H1 (cell line): ENCODE data around the gene NSUN4. TPM values are rescaled to one million over a fixed set of nuclear protein-coding genes. Genes with fewer than 3 reads are reported as not detected.

Experiments
- CTCF ChIA-PET: fragments of 300-600 bp; sonication (Branson Sonifier 250); formaldehyde crosslinking; loops from one replicate; lab custom pipeline; 2021; ENCODE audit not compliant: partially characterized antibody; lab: Charles Lee
- POLR2A ChIA-PET: fragments of 300-600 bp; sonication (Branson Sonifier 250); formaldehyde crosslinking; loops from one replicate; lab custom pipeline; 2021; ENCODE audit warnings: inconsistent platforms; ENCODE audit not compliant: partially characterized antibody; lab: Charles Lee
- DNase-seq, 2 experiments: peaks; one replicate each; pipeline versions ENCODE4 v3.0.0 to v3.0.0-alpha.2; 2010 to 2022; ENCODE audit warnings: low spot score in 2 of 2, low read depth in 1 of 2, mixed read lengths in 1 of 2
- FAIRE-seq: peaks from 2 replicates; lab custom pipeline; 2011; peaks lifted over from hg19 to GRCh38; lab: Jason Lieb, UNC
- H2AFZ ChIP-seq: 2 replicates; pipeline ENCODE4 v1.8.1; 2012; ENCODE audit warnings: low read length, inconsistent platforms
- H2AK5ac ChIP-seq: 2 replicates; pipeline ENCODE4 v1.6.1; 2013; ENCODE audit warnings: low read depth, low read length
- H2BK120ac ChIP-seq: replicated peaks from 2 replicates; pipeline ENCODE3; 2013; ENCODE audit warnings: low read depth, low read length, inconsistent platforms
- H2BK12ac ChIP-seq: 2 replicates; pipeline ENCODE4 v1.6.1; 2013; ENCODE audit warnings: low read depth, low read length
- H2BK15ac ChIP-seq: 2 replicates; pipeline ENCODE4 v1.6.1; 2013; ENCODE audit warnings: low read length
- H2BK20ac ChIP-seq: 2 replicates; pipeline ENCODE4 v1.6.1; 2013; ENCODE audit warnings: low read length
- H2BK5ac ChIP-seq: 2 replicates; pipeline ENCODE4 v1.6.1; 2013; ENCODE audit warnings: low read depth, low read length
- H3K14ac ChIP-seq: 2 replicates; pipeline ENCODE4 v1.6.1; 2013; ENCODE audit warnings: inconsistent platforms; ENCODE audit not compliant: insufficient read length
- H3K18ac ChIP-seq: 2 replicates; pipeline ENCODE4 v1.6.1; 2013; ENCODE audit warnings: low read length; ENCODE audit errors: extremely low read depth
- H3K23ac ChIP-seq: 2 replicates; pipeline ENCODE4 v1.6.1; 2013; ENCODE audit warnings: inconsistent platforms; ENCODE audit not compliant: insufficient read length
- H3K23me2 ChIP-seq: 2 replicates; pipeline ENCODE4 v1.6.1; 2013; ENCODE audit warnings: low read depth, low read length
- H3K27ac ChIP-seq: 2 replicates; pipeline ENCODE4 v1.6.1; 2011; ENCODE audit warnings: low read depth, low read length, inconsistent platforms
- H3K27me3 ChIP-seq, 4 experiments: replicated peaks in 1 of 4; 1 replicate in 1 of 4; 2 replicates in 3 of 4; pipeline versions ENCODE4 v1.6.1 to v1.8.1; 2011 to 2013; ENCODE audit warnings: low read length in 3 of 4, mild to moderate bottlenecking in 3 of 4, inconsistent platforms in 2 of 4, mixed read lengths in 2 of 4, moderate library complexity in 1 of 4; ENCODE audit not compliant: control insufficient read depth in 3 of 4, insufficient read depth in 3 of 4; ENCODE audit errors: extremely low read depth in 1 of 4
- H3K36me3 ChIP-seq, 4 experiments: 2 replicates each; pipeline versions ENCODE4 v1.6.1 to v1.8.1; 2011 to 2013; ENCODE audit warnings: mild to moderate bottlenecking in 4 of 4, low read length in 3 of 4, moderate library complexity in 2 of 4, control low read depth in 1 of 4, inconsistent platforms in 1 of 4; ENCODE audit not compliant: insufficient read depth in 4 of 4, control insufficient read depth in 2 of 4
- H3K4ac ChIP-seq: replicated peaks from 2 replicates; pipeline ENCODE3; 2013; ENCODE audit warnings: low read length, low read depth, mixed read lengths, inconsistent platforms; ENCODE audit not compliant: insufficient read length
- H3K4me1 ChIP-seq, 4 experiments: replicated peaks in 1 of 4; 1 replicate in 1 of 4; 2 replicates in 3 of 4; pipeline versions ENCODE4 v1.6.1 to v1.8.1; 2011 to 2013; ENCODE audit warnings: low read length in 3 of 4, inconsistent platforms in 2 of 4, mixed read lengths in 1 of 4; ENCODE audit not compliant: insufficient read depth in 4 of 4, control insufficient read depth in 3 of 4
- H3K4me2 ChIP-seq, 2 experiments: 2 replicates each; pipeline versions ENCODE4 v1.6.1 to v1.8.1; 2011 to 2013; ENCODE audit warnings: low read depth in 2 of 2, low read length in 2 of 2, control low read depth in 1 of 2, inconsistent platforms in 1 of 2, mild to moderate bottlenecking in 1 of 2; ENCODE audit not compliant: insufficient read depth in 1 of 2
- H3K4me3 ChIP-seq, 4 experiments: fragments of 200-600, 300-600 bp in 1 of 4; sonication (generic), shearing (Covaris generic), sonication (Bioruptor Twin) in 1 of 4; 2 replicates each; pipeline versions ENCODE4 v1.5.1 to v1.8.1; 2011 to 2016; ENCODE audit warnings: low read length in 4 of 4, low read depth in 3 of 4, control low read depth in 2 of 4, inconsistent platforms in 2 of 4, mild to moderate bottlenecking in 2 of 4, mixed read lengths in 1 of 4, moderate library complexity in 1 of 4; ENCODE audit not compliant: insufficient read depth in 2 of 4; ENCODE audit errors: extremely low read depth in 1 of 4
- H3K56ac ChIP-seq: replicated peaks from 2 replicates; pipeline ENCODE3; 2013; ENCODE audit warnings: low read depth, mild to moderate bottlenecking, mixed read lengths, low read length, inconsistent platforms; ENCODE audit not compliant: insufficient read length
- H3K79me1 ChIP-seq: 2 replicates; pipeline ENCODE4 v1.6.1; 2013; ENCODE audit warnings: low read depth, low read length, control low read depth
- H3K79me2 ChIP-seq, 2 experiments: 2 replicates each; pipeline versions ENCODE4 v1.6.1 to v1.8.1; 2012 to 2013; ENCODE audit warnings: low read length in 2 of 2, mild to moderate bottlenecking in 2 of 2, inconsistent platforms in 1 of 2; ENCODE audit not compliant: insufficient read depth in 2 of 2, control insufficient read depth in 1 of 2
- H3K9ac ChIP-seq, 4 experiments: replicated peaks in 1 of 4; 1 replicate in 1 of 4; 2 replicates in 3 of 4; pipeline versions ENCODE4 v1.6.1 to v1.8.1; 2011 to 2013; ENCODE audit warnings: low read depth in 3 of 4, low read length in 3 of 4, control low read depth in 2 of 4, mild to moderate bottlenecking in 2 of 4, moderate library complexity in 2 of 4, inconsistent platforms in 1 of 4; ENCODE audit errors: extremely low read depth in 1 of 4
- H3K9me3 ChIP-seq, 2 experiments: 2 replicates each; pipeline versions ENCODE4 v1.6.1 to v1.8.1; 2012 to 2013; ENCODE audit warnings: mild to moderate bottlenecking in 2 of 2, moderate library complexity in 2 of 2, control low read depth in 1 of 2, inconsistent platforms in 1 of 2, low read depth in 1 of 2, low read length in 1 of 2, mixed read lengths in 1 of 2; ENCODE audit not compliant: insufficient read depth in 2 of 2
- H4K20me1 ChIP-seq, 2 experiments: replicated peaks in 1 of 2; 2 replicates each; pipeline versions ENCODE3 to v1.8.1; 2011 to 2013; ENCODE audit warnings: inconsistent platforms in 2 of 2, low read length in 2 of 2, mild to moderate bottlenecking in 1 of 2; ENCODE audit not compliant: insufficient read depth in 2 of 2, control insufficient read depth in 1 of 2
- H4K5ac ChIP-seq: 2 replicates; pipeline ENCODE4 v1.6.1; 2013; ENCODE audit warnings: low read length, low read depth, mixed read lengths, inconsistent platforms; ENCODE audit not compliant: insufficient read length
- H4K8ac ChIP-seq: 2 replicates; pipeline ENCODE4 v1.8.0; 2013; ENCODE audit warnings: mild to moderate bottlenecking, moderate library complexity, low read length, inconsistent platforms; ENCODE audit not compliant: insufficient read depth; ENCODE audit errors: extremely low read depth
- H4K91ac ChIP-seq: replicated peaks from 2 replicates; pipeline ENCODE3; 2013; ENCODE audit warnings: low read length, mixed read lengths, inconsistent platforms; ENCODE audit not compliant: insufficient read length
- EP300 ChIP-seq, 2 experiments: IDR thresholded peaks; 1 replicate in 1 of 2; 2 replicates in 1 of 2; pipeline ENCODE4 v1.6.1; 2011 to 2012; ENCODE audit warnings: low read depth in 2 of 2, low read length in 2 of 2, mild to moderate bottlenecking in 2 of 2, borderline replicate concordance in 1 of 2, inconsistent platforms in 1 of 2, moderate library complexity in 1 of 2
- HDAC6 ChIP-seq: IDR thresholded peaks from one replicate; pipeline ENCODE4 v1.7.1; 2012; ENCODE audit warnings: low read depth, mild to moderate bottlenecking, inconsistent platforms, low read length, moderate library complexity
- NANOG ChIP-seq: IDR thresholded peaks from 2 replicates; pipeline ENCODE4 v1.6.1; 2011; ENCODE audit warnings: low read length, low read depth, mild to moderate bottlenecking, inconsistent platforms; ENCODE audit not compliant: insufficient read depth, poor library complexity, severe bottlenecking
- POLR2AphosphoS5 ChIP-seq: IDR thresholded peaks from 2 replicates; pipeline ENCODE4 v1.6.1; 2011; ENCODE audit warnings: low read depth, low read length
- RNF2 ChIP-seq: fragments of 200-900, 300-1000 bp; sonication (generic); IDR thresholded peaks from 2 replicates; pipeline ENCODE4 v1.7.1; 2016; ENCODE audit warnings: borderline replicate concordance, low read depth, mild to moderate bottlenecking, antibody characterized with exemption, low read length; ENCODE audit not compliant: poor library complexity, severe bottlenecking; ENCODE audit errors: missing control alignments
- WGBS, 2 experiments: shearing (Covaris generic) in 1 of 2; methylation state at CpG; one replicate each; pipeline versions ENCODE4 v1.1.6 to v1.1.7; 2013 to 2015; ENCODE audit warnings: low lambda C conversion rate in 2 of 2, mixed read lengths in 2 of 2, inconsistent platforms in 1 of 2, low coverage in 1 of 2, missing lambda C conversion rate in 1 of 2; ENCODE audit not compliant: insufficient replicate concordance in 2 of 2, insufficient coverage in 1 of 2, insufficient read length in 1 of 2; ENCODE audit errors: extremely low coverage in 1 of 2, missing lambda C conversion rate in 1 of 2; 5-methylcytosine and 5-hydroxymethylcytosine counted together
- polyA plus RNA-seq, 7 experiments: library from polyadenylated mRNA; depleted of rRNA in 3 of 7; stranded (reverse) in 5 of 7; unstranded in 2 of 7; fragments of >200 nt in 5 of 7; fragments of 200-250 nt in 2 of 7; gene quantifications; 1 replicate in 5 of 7; 2 replicates in 1 of 7; 4 replicates in 1 of 7; pipeline versions ENCODE4 v1.2.1 to v1.2.3, GENCODE V29; 2011 to 2013; ENCODE audit warnings: missing spikeins in 2 of 7, mixed read lengths in 2 of 7
- total RNA-seq: library from RNA; stranded (reverse); fragmentation: NEBNext Ultra II Directional; extraction: Animal tissue kit (Norgen Biotek cat#: 25700); gene quantifications from 2 replicates; pipeline ENCODE4 v1.2.1, GENCODE V29; 2021
- TF ChIP-seq, protein P1 (sequence below), 3 experiments: IDR thresholded peaks; 1 replicate in 2 of 3; 2 replicates in 1 of 3; pipeline versions ENCODE4 v1.5.1 to v1.6.1; 2011; ENCODE audit warnings: low read length in 3 of 3, mild to moderate bottlenecking in 3 of 3, inconsistent platforms in 2 of 3, low read depth in 1 of 3, moderate library complexity in 1 of 3; ENCODE audit not compliant: insufficient read depth in 1 of 3; ENCODE audit errors: control extremely low read depth in 1 of 3
- TF ChIP-seq, protein P2 (sequence below): IDR thresholded peaks from 2 replicates; pipeline ENCODE4 v1.6.1; 2012; ENCODE audit warnings: inconsistent platforms

Gene NSUN4
- total and polyA plus RNA-seq, 2 of the 8 experiments (the other 6 are each of a cell fraction or from before 2014, with no cell fraction given) = 9.7 to 15.7 TPM

DNA sequence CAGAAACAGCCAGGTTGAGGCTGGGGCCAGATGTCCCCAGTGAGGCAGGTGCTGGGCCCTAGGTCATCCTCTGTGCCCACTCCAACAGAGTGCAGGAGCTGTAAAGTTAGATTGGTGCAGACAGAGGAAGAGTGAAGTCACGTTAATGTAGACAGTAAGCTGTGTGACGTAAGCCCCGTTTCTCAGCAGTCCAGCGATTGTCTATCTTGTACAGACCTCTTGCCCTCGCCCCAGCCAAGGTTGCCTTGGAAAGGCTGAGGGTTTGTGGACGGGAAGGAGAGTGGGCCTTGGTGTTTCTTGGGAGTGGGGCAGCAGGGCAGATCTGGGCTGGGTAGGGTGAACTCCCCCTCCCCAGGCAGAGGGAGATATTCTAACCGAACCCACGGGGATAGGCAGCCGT is 67.0 kb downstream of the NSUN4 start:
- Histone ChIP-seq H3K9me3 (no peaks in the 10 kb centered on the region), H3K4ac (no peak overlapping the region), H3K27ac (no peak overlapping the region), H3K9ac (no peak overlapping the region), H3K36me3 (peaks cover 3 to 16% (median 4%) of the 10 kb centered on the region in 4 experiments; a peak in 5 of 8 replicates), H3K27me3 (no peaks in the 10 kb centered on the region), H3K14ac (no peak overlapping the region), H3K79me1 (no peaks in the 10 kb centered on the region), H3K18ac (no peak overlapping the region), H2BK12ac (no peak overlapping the region; the same call in 1 of the 2 replicates), H4K8ac (no peak overlapping the region), H3K23ac (no peak overlapping the region), H2AFZ (no peak overlapping the region), H2AK5ac (0 out of 2 replicates have a peak overlapping the region, but pooled peaks have one; percentile 5), H3K56ac (no peak overlapping the region), H3K4me2 (no peak overlapping the region; a peak in 1 of 4 replicates), H3K4me3 (no peak overlapping the region), H2BK15ac (no peak overlapping the region), H4K91ac (no peak overlapping the region), H3K4me1 (peaks cover 0 to 16% (median 12%) of the 10 kb centered on the region in 4 experiments; a peak in 6 of 7 replicates), H3K79me2 (peaks cover 0 to 2% of the 10 kb centered on the region in 2 experiments; a peak in 1 of 4 replicates), H2BK5ac (peak overlapping the region; percentile 66), H2BK20ac (no peak overlapping the region), H4K5ac (no peak overlapping the region), H2BK120ac (no peak overlapping the region), H4K20me1 (peaks cover 0 to 2% of the 10 kb centered on the region in 2 experiments), H3K23me2 (no peaks in the 10 kb centered on the region; the same call in 1 of the 2 replicates)
- DNase-seq (no peak), FAIRE-seq (no peak)
- 92% methylated on average over 9 of the region's 9 CpGs; no CpG with 5 or more reads in 1 of the 2 experiments for WGBS, 2 experiments
- ChIA-PET POLR2A (interaction anchor here (4.0 kb wide), 1 partner anchor 11 kb away, joined by 19 read pairs; no protein-coding TSS in a partner anchor), CTCF (interaction anchor here (1.1 to 25.3 kb wide), 7 partner anchors 9 to 121 kb away, joined by 3 to 513 read pairs (median 5); no protein-coding TSS in a partner anchor)
- no peak for TF ChIP-seq POLR2AphosphoS5
- TF ChIP-seq, protein P1, sequence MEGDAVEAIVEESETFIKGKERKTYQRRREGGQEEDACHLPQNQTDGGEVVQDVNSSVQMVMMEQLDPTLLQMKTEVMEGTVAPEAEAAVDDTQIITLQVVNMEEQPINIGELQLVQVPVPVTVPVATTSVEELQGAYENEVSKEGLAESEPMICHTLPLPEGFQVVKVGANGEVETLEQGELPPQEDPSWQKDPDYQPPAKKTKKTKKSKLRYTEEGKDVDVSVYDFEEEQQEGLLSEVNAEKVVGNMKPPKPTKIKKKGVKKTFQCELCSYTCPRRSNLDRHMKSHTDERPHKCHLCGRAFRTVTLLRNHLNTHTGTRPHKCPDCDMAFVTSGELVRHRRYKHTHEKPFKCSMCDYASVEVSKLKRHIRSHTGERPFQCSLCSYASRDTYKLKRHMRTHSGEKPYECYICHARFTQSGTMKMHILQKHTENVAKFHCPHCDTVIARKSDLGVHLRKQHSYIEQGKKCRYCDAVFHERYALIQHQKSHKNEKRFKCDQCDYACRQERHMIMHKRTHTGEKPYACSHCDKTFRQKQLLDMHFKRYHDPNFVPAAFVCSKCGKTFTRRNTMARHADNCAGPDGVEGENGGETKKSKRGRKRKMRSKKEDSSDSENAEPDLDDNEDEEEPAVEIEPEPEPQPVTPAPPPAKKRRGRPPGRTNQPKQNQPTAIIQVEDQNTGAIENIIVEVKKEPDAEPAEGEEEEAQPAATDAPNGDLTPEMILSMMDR (IDR thresholded peaks at IDR 0.05; ENCODE audit: control extremely low read depth in 1 of 3, insufficient read depth in 1 of 3, low read depth in 1 of 3, low read length in 3 of 3) = no peak
- TF ChIP-seq RNF2 = no peak
- TF ChIP-seq NANOG = no peak
- no peak for TF ChIP-seq HDAC6
- TF ChIP-seq, protein P2, sequence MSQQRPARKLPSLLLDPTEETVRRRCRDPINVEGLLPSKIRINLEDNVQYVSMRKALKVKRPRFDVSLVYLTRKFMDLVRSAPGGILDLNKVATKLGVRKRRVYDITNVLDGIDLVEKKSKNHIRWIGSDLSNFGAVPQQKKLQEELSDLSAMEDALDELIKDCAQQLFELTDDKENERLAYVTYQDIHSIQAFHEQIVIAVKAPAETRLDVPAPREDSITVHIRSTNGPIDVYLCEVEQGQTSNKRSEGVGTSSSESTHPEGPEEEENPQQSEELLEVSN = no peak
- TF ChIP-seq EP300 (IDR thresholded peaks at IDR 0.05; ENCODE audit: borderline replicate concordance in 1 of 2, low read depth in 2 of 2, low read length in 2 of 2) = no peak
